ENCODE data around the gene NOS1AP. TPM values are rescaled to one million over a fixed set of nuclear protein-coding genes. Genes with fewer than 3 reads are reported as not detected.

The NOS1AP gene
- total and polyA plus RNA-seq, 9 of the 15 experiments (the other 6 are each of a cell fraction or from before 2014, with no cell fraction given): 0.07 to 1.5 (median 0.22) TPM

- H3K4me2 ChIP-seq (ENCODE audit: insufficient read depth, low read length): no peak overlapping the region
- ATAC-seq (no peak), DNase-seq (ENCODE audit: extremely low read depth in 1 of 4, low spot score in 3 of 4) (no peak), FAIRE-seq (no peak)
- TF ChIP-seq TEAD4 (IDR thresholded peaks at IDR 0.05; ENCODE audit: low read length): no peak
- TF ChIP-seq TEAD4 (CRISPR knock-in tag; IDR thresholded peaks at IDR 0.05; ENCODE audit: borderline replicate concordance): no peak
- no peak for TF ChIP-seq SP2 (IDR thresholded peaks at IDR 0.05; ENCODE audit: extremely low read depth, low read depth, low read length, poor library complexity, severe bottlenecking)
- no peak for TF ChIP-seq GTF2A2 (tag; IDR thresholded peaks at IDR 0.05)
- TF ChIP-seq ZNF717 (CRISPR knock-in tag; IDR thresholded peaks at IDR 0.05): no peak
- TF ChIP-seq SIN3A (IDR thresholded peaks at IDR 0.05; ENCODE audit: borderline replicate concordance in 2 of 2, control insufficient read depth in 1 of 2, low read depth in 2 of 2, low read length in 2 of 2): no peak
- no peak for TF ChIP-seq MIER1 (IDR thresholded peaks at IDR 0.05; ENCODE audit: low read depth)
- TF ChIP-seq PTBP1 (IDR thresholded peaks at IDR 0.05; ENCODE audit: low read depth, low read length): no peak
- TF ChIP-seq CBFA2T3 (IDR thresholded peaks at IDR 0.05): no peak
- TF ChIP-seq GATAD2B (IDR thresholded peaks at IDR 0.05; ENCODE audit: borderline replicate concordance): no peak
- TF ChIP-seq STAG1 (CRISPR knock-in tag; IDR thresholded peaks at IDR 0.05; ENCODE audit: borderline replicate concordance): no peak
- TF ChIP-seq HNRNPK (IDR thresholded peaks at IDR 0.05; ENCODE audit: low read depth, low read length, poor library complexity, severe bottlenecking): no peak
- no peaks in the 10 kb centered on the region for H3K9me3 ChIP-seq (replicated peaks; ENCODE audit: control insufficient read depth, insufficient read depth, low read depth, low read length)
- H3K27ac ChIP-seq (ENCODE audit: extremely low read depth, low read depth, low read length): no peak overlapping the region
- intact Hi-C loops (cut with micrococcal nuclease): no loop called here
- H3K27me3 ChIP-seq (ENCODE audit: control insufficient read depth in 2 of 2, insufficient read depth in 2 of 2, low read length in 2 of 2): peaks cover 4 to 25% of the 10 kb centered on the region in 2 experiments; a peak in 3 of 5 replicates
- no peaks in the 10 kb centered on the region for H3K9me1 ChIP-seq (ENCODE audit: control insufficient read depth, insufficient read depth, low read length)
- ChIA-PET POLR2A (no interaction called here), CTCF (ENCODE audit: low intra/inter-chr PET ratio) (no interaction called here)
- no peak overlapping the region for H2AFZ ChIP-seq (ENCODE audit: low read depth, low read length)
- H3K9ac ChIP-seq (ENCODE audit: insufficient read depth in 1 of 2, low read depth in 2 of 2, low read length in 2 of 2): no peak overlapping the region
- in situ Hi-C loops (cut with MboI): no loop called here
- H3K4me3 ChIP-seq: no peak overlapping the region
- BruUV-seq (replicated peaks): no TSS peak
- H3K36me3 ChIP-seq (ENCODE audit: control insufficient read depth, insufficient read depth, low read length): no peaks in the 10 kb centered on the region
- no peaks in the 10 kb centered on the region for H3K4me1 ChIP-seq (replicated peaks in 1 of 2; ENCODE audit: control insufficient read depth in 2 of 2, insufficient read depth in 2 of 2, low read length in 2 of 2)
- H4K20me1 ChIP-seq (replicated peaks; ENCODE audit: control insufficient read depth, insufficient read depth, low read length): no peaks in the 10 kb centered on the region; the same call in 1 of the 2 replicates
- WGBS (ENCODE audit: insufficient coverage, low coverage, missing lambda C conversion rate): 3% methylated on average over 3 of the region's 3 CpGs
- no peaks in the 10 kb centered on the region for H3K79me2 ChIP-seq (ENCODE audit: control insufficient read depth, insufficient read depth, low read length)
Observed at GRCh38 chr1:162207862-162208261, 138.4 kb downstream of the NOS1AP start.
